Measurements from ENCODE around the gene ABCA4. TPM values are rescaled to one million over a fixed set of nuclear protein-coding genes. Genes with fewer than 3 reads are reported as not detected.

The ABCA4 gene
- total and polyA plus RNA-seq, 2 of the 8 experiments (the other 6 are each of a cell fraction or from before 2014, with no cell fraction given): 0.06 TPM; not detected in 1

DNA sequence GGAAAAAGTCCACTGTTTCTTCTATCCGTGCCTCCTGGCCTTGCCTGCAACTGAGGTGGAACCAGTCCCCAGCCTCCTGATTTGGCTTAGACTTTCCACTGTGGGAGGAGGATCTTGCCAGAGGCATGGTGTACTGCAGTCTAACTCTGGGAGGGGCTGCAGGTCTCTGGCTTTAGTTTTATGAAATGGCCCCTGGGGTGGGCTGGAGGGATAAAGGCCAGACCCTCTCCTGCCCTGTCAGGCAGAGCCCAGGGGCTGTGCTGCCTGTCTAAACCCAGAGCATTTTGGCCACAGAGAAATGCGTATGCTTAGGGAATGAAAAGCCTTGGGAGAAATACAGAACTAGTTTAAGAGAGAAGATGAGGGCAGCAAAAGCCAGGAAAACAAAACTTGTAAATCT lies 73.0 kb downstream of the ABCA4 start (continued):
- TF ChIP-seq CHD7 (IDR thresholded peaks at IDR 0.05; ENCODE audit: insufficient replicate concordance, low read length) (no peak), HDAC2 (IDR thresholded peaks at IDR 0.05; ENCODE audit: borderline replicate concordance in 1 of 2, low read depth in 2 of 2, low read length in 2 of 2) (no peak), SUZ12 (IDR thresholded peaks at IDR 0.05; ENCODE audit: low read length) (no peak), KDM4A (IDR thresholded peaks at IDR 0.05; ENCODE audit: low read depth, low read length, severe bottlenecking) (no peak), HDAC6 (IDR thresholded peaks at IDR 0.05; ENCODE audit: low read depth, low read length) (no peak), POLR2A (IDR thresholded peaks at IDR 0.05; ENCODE audit: control extremely low read depth in 1 of 2, low read depth in 2 of 2, low read length in 2 of 2) (no peak), RAD21 (IDR thresholded peaks at IDR 0.05 in 1 of 2, conservative IDR thresholded peaks at IDR 0.05 in 1 of 2; ENCODE audit: low read depth in 2 of 2, low read length in 2 of 2) (no peak), TCF12 (IDR thresholded peaks at IDR 0.05; ENCODE audit: low read depth, low read length) (no peak), TAF1 (IDR thresholded peaks at IDR 0.05; ENCODE audit: low read depth, low read length) (no peak), SIRT6 (IDR thresholded peaks at IDR 0.05; ENCODE audit: low read length) (no peak), SAP30 (IDR thresholded peaks at IDR 0.05; ENCODE audit: insufficient read depth, insufficient replicate concordance, low read length) (no peak), TBP (IDR thresholded peaks at IDR 0.05; ENCODE audit: low read depth, low read length) (no peak)
